A549 (cell line): ENCODE results near the gene PLIN5. TPM values are rescaled to one million over a fixed set of nuclear protein-coding genes. Genes with fewer than 3 reads are reported as not detected.

Experiments used
- ATAC-seq, 2 experiments: fragments of 200-7000 bp in 1 of 2; fragments of >200 bp in 1 of 2; cut with Nextera tagmentation in 1 of 2; cut with Tn5 transposase in 1 of 2; 3 replicates each; pipeline versions ENCODE4 v1.8.0 to v1.9.1; 2018 to 2020; ENCODE audit warnings: mild to moderate bottlenecking in 1 of 2, moderate library complexity in 1 of 2
- CTCF ChIA-PET: fragments of 300-600 bp; sonication (Branson Sonifier 250); formaldehyde crosslinking; extraction: SDS; loops from one replicate; lab custom pipeline; 2021; ENCODE audit warnings: antibody characterized with exemption, inconsistent platforms; lab: Yijun Ruan, JAX
- POLR2A ChIA-PET: fragments of 350-600 bp; formaldehyde crosslinking; extraction: SDS; loops from one replicate; lab custom pipeline; 2021; ENCODE audit warnings: antibody characterized with exemption, inconsistent platforms; lab: Yijun Ruan, JAX
- DNase-seq, 2 experiments: peaks; one replicate each; pipeline versions ENCODE4 v3.0.0 to v3.0.0-alpha.2; 2011 to 2016; ENCODE audit warnings: low read depth in 1 of 2, low spot score in 1 of 2
- FAIRE-seq: peaks from 2 replicates; lab custom pipeline; 2011; peaks lifted over from hg19 to GRCh38; lab: Jason Lieb, UNC
- H3K27ac ChIP-seq, 2 experiments: fragments of >200 bp; sonication (Bioruptor Twin); formaldehyde crosslinking; 3 replicates each; pipeline ENCODE4 v1.5.1; 2016 to 2017
- H3K4me1 ChIP-seq: fragments of >200 bp; sonication (Bioruptor Twin); formaldehyde crosslinking; 3 replicates; pipeline ENCODE4 v1.6.1; 2016
- H3K4me2 ChIP-seq: fragments of >200 bp; sonication (Bioruptor Twin); formaldehyde crosslinking; 3 replicates; pipeline ENCODE4 v1.6.1; 2016
- H3K4me3 ChIP-seq: fragments of >200 bp; sonication (Bioruptor Twin); formaldehyde crosslinking; 3 replicates; pipeline ENCODE4 v1.5.1; 2016
- H3K9me3 ChIP-seq: fragments of >200 bp; sonication (Bioruptor Twin); formaldehyde crosslinking; 3 replicates; pipeline ENCODE4 v1.6.1; 2016
- BHLHE40 ChIP-seq: IDR thresholded peaks from 2 replicates; pipeline ENCODE4 v1.6.1; 2012; ENCODE audit warnings: low read depth, low read length, inconsistent platforms
- CBX8 ChIP-seq: fragments of 200-600 bp; sonication (generic); IDR thresholded peaks from 2 replicates; pipeline ENCODE4 v1.6.1; 2016
- CHD4 ChIP-seq: fragments of 200-600 bp; sonication (generic); IDR thresholded peaks from 2 replicates; pipeline ENCODE4 v1.6.1; 2016; ENCODE audit warnings: antibody characterized with exemption, mild to moderate bottlenecking, borderline replicate concordance
- EP300 ChIP-seq, 2 experiments: fragments of >200 bp; sonication (Bioruptor Twin); formaldehyde crosslinking; IDR thresholded peaks; 2 replicates in 1 of 2; 3 replicates in 1 of 2; pipeline ENCODE4 v1.6.1; 2016 to 2017
- ESRRA ChIP-seq: fragments of 150-350 bp; IDR thresholded peaks from 2 replicates; pipeline ENCODE4 v1.6.1; 2014; ENCODE audit warnings: mild to moderate bottlenecking, low read length, borderline replicate concordance
- FOSL2 ChIP-seq, 2 experiments: fragments of 450-650 bp in 1 of 2; fragments of >200 bp in 1 of 2; sonication (Bioruptor Twin) in 1 of 2; formaldehyde crosslinking; IDR thresholded peaks; 2 replicates each; pipeline versions ENCODE4 v1.5.0 to v1.6.1; 2016 to 2020; ENCODE audit warnings: mild to moderate bottlenecking in 1 of 2, moderate library complexity in 1 of 2
- FOXS1 ChIP-seq: fragments of 250-450 bp; sonication (Bioruptor Pico); IDR thresholded peaks from 2 replicates; pipeline ENCODE4 v1.5.0; 2020; ENCODE audit warnings: mild to moderate bottlenecking, moderate library complexity
- GATA3 ChIP-seq: IDR thresholded peaks from 2 replicates; pipeline ENCODE4 v1.6.1; 2012; ENCODE audit warnings: borderline replicate concordance
- HEYL ChIP-seq: fragments of 250-450 bp; sonication (Bioruptor Pico); IDR thresholded peaks from 2 replicates; pipeline ENCODE4 v1.8.0; 2021; ENCODE audit warnings: mild to moderate bottlenecking, moderate library complexity
- HOXA7 ChIP-seq: fragments of 250-450 bp; sonication (Bioruptor Pico); IDR thresholded peaks from 2 replicates; pipeline ENCODE4 v1.5.0; 2020; ENCODE audit warnings: mild to moderate bottlenecking, moderate library complexity
- HOXB5 ChIP-seq: fragments of 250-450 bp; sonication (Bioruptor Pico); IDR thresholded peaks from 2 replicates; pipeline ENCODE4 v1.5.0; 2020; ENCODE audit warnings: mild to moderate bottlenecking, moderate library complexity
- KDM1A ChIP-seq: fragments of 200-600 bp; sonication (generic); IDR thresholded peaks from 2 replicates; pipeline ENCODE4 v1.6.1; 2016; ENCODE audit warnings: low read depth, mild to moderate bottlenecking
- KDM5A ChIP-seq: fragments of 200-600 bp; sonication (generic); IDR thresholded peaks from 2 replicates; pipeline ENCODE4 v1.6.1; 2016; ENCODE audit warnings: antibody characterized with exemption, mild to moderate bottlenecking
- MAFK ChIP-seq: fragments of 450-650 bp; IDR thresholded peaks from 2 replicates; pipeline ENCODE4 v1.6.1; 2014; ENCODE audit not compliant: partially characterized antibody
- MYC ChIP-seq: IDR thresholded peaks from 2 replicates; pipeline ENCODE4 v1.6.1; 2012; ENCODE audit warnings: mild to moderate bottlenecking, inconsistent platforms, low read length, improper control_type of control experiment, borderline replicate concordance
- NFE2L2 ChIP-seq: fragments of 150-350 bp; conservative IDR thresholded peaks from 2 replicates; pipeline ENCODE4 v1.6.1; 2014; ENCODE audit warnings: low read length
- NPAS2 ChIP-seq: fragments of 250-450 bp; sonication (Bioruptor Pico); IDR thresholded peaks from 2 replicates; pipeline ENCODE4 v1.8.0; 2022; ENCODE audit warnings: mild to moderate bottlenecking, moderate library complexity, borderline replicate concordance
- NR3C1 ChIP-seq: fragments of >200 bp; sonication (Bioruptor Twin); formaldehyde crosslinking; IDR thresholded peaks from 3 replicates; pipeline ENCODE4 v1.6.1; 2017
- PHF8 ChIP-seq: fragments of 200-600 bp; sonication (generic); IDR thresholded peaks from 2 replicates; pipeline ENCODE4 v1.6.1; 2016; ENCODE audit warnings: low read depth, mild to moderate bottlenecking, antibody characterized with exemption, moderate library complexity, borderline replicate concordance
- POLR2AphosphoS2 ChIP-seq: conservative IDR thresholded peaks from 2 replicates; pipeline ENCODE4 v1.6.1; 2012; ENCODE audit warnings: low read length, improper control_type of control experiment, inconsistent platforms
- RARB ChIP-seq: fragments of 250-450 bp; sonication (Bioruptor Pico); IDR thresholded peaks from 2 replicates; pipeline ENCODE4 v1.8.0; 2021; ENCODE audit warnings: mild to moderate bottlenecking, moderate library complexity
- RFX5 ChIP-seq: fragments of 450-650 bp; IDR thresholded peaks from 2 replicates; pipeline ENCODE4 v1.7.1; 2014; ENCODE audit warnings: antibody characterized with exemption, mild to moderate bottlenecking, moderate library complexity
- ZNF302 ChIP-seq: fragments of 250-450 bp; sonication (Bioruptor Pico); IDR thresholded peaks from 2 replicates; pipeline ENCODE4 v1.9.0; 2021; ENCODE audit warnings: inconsistent platforms, mild to moderate bottlenecking, moderate library complexity
- WGBS: methylation state at CpG from one replicate; pipeline ENCODE4 v1.1.6; 2017; ENCODE audit errors: missing lambda C conversion rate; 5-methylcytosine and 5-hydroxymethylcytosine counted together
- polyA plus RNA-seq, 4 experiments: library from polyadenylated mRNA; depleted of rRNA in 3 of 4; stranded (reverse); fragments of >200 nt; fragmentation: RNase III in 1 of 4; extraction: RNeasy Plus Mini Kit Qiagen cat#74134 plus additional on column Dnase treatment in 1 of 4; gene quantifications; 2 replicates in 3 of 4; 3 replicates in 1 of 4; pipeline ENCODE4 v1.2.3, GENCODE V29; 2011 to 2017
- TF ChIP-seq, protein P1 (sequence below): fragments of 250-450 bp; sonication (Bioruptor Pico); IDR thresholded peaks from 2 replicates; pipeline ENCODE4 v1.5.0; 2020; ENCODE audit warnings: low read depth, mild to moderate bottlenecking, moderate library complexity
- TF ChIP-seq, protein P2 (sequence below): IDR thresholded peaks from 2 replicates; pipeline ENCODE4 v1.6.1; 2012
- TF ChIP-seq, protein P3 (sequence below): fragments of >200 bp; sonication (Bioruptor Twin); formaldehyde crosslinking; IDR thresholded peaks from 2 replicates; pipeline ENCODE4 v1.6.1; 2016
- TF ChIP-seq, protein P4 (sequence below): fragments of 250-450 bp; sonication (Bioruptor Pico); IDR thresholded peaks from 2 replicates; pipeline ENCODE4 v1.5.0; 2021; ENCODE audit warnings: mild to moderate bottlenecking, moderate library complexity, borderline replicate concordance
- TF ChIP-seq, protein P5 (sequence below): IDR thresholded peaks from 2 replicates; pipeline ENCODE4 v1.6.1; 2012; ENCODE audit warnings: low read depth, borderline replicate concordance
- TF ChIP-seq, protein P6 (sequence below): fragments of 450-650 bp; IDR thresholded peaks from 2 replicates; pipeline ENCODE4 v1.6.1; 2014; ENCODE audit warnings: antibody characterized with exemption

The PLIN5 gene
- polyA plus RNA-seq, 2 of the 4 experiments (the other 2 are of a cell fraction): 0.08 to 0.25 TPM

DNA sequence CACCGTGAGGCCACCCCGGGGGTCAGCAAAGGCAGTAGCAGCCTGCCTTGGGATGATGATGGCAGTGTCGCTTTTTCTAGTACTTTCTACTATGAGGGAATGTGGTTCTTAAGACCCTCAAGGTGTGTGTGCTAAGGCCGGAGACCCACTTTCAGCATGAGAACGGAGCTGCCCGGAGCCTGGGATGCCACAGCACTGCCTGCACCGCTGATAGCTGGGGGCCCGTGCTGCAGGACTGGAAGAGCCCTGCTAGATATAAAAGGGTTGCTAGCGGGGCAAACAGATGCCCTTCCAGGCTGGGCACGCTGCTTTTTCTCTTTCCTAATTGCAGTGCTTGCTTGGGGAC, 31.2 kb downstream of the PLIN5 start (continued):
- TF ChIP-seq, protein P1, sequence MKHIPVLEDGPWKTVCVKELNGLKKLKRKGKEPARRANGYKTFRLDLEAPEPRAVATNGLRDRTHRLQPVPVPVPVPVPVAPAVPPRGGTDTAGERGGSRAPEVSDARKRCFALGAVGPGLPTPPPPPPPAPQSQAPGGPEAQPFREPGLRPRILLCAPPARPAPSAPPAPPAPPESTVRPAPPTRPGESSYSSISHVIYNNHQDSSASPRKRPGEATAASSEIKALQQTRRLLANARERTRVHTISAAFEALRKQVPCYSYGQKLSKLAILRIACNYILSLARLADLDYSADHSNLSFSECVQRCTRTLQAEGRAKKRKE (CRISPR knock-in tag): no peak
- TF ChIP-seq HOXA7: no peak
- TF ChIP-seq, protein P2, sequence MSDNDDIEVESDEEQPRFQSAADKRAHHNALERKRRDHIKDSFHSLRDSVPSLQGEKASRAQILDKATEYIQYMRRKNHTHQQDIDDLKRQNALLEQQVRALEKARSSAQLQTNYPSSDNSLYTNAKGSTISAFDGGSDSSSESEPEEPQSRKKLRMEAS: no peak

DNA sequence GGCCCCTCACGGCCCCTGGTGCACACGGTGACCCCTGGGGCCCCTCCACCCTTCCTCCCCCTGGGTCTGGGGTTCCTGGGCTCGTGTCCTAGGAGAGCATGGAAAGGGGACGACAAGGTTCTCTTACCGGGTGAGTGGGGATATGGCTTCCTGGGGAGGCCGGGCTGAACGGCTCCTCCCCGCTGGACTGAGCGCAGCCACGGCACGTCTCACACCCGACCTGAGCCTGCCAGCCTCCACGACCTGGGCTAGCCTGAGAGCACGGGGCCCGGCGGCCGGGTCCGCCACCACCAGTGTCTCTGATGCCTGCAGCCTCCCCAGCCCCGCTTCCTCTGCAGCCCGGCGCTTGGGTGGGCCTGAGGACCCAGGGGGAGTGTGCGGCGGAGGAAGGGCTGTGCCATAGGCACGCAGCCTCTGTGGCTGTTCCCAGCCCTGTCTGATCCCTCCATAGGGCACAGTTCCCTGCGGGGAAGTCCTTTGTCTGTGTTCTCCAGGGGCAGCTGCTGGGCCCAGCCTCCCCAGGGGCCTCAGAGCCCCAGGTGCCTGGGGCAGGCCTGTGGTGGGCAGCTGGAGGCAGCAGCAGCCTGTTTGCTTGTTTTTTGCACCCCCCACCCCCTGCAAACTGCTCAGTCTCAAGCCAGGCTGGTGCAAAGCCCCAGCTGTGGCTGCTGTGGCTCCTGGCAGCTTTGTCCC, 31.7 kb downstream of the PLIN5 start:
- Histone ChIP-seq H3K9me3 (no peaks in the 10 kb centered on the region), H3K27ac (no peak overlapping the region), H3K4me2 (no peak overlapping the region), H3K4me3 (no peak overlapping the region), H3K4me1 (no peaks in the 10 kb centered on the region)
- no peak for ATAC-seq
- TF ChIP-seq BHLHE40 (no peak), KDM1A (no peak), FOSL2 (IDR thresholded peaks at IDR 0.05) (no peak), FOSL2 (CRISPR knock-in tag; IDR thresholded peaks at IDR 0.05) (no peak), NPAS2 (CRISPR knock-in tag) (no peak), HEYL (no peak), RFX5 (no peak), EP300 (IDR thresholded peaks at IDR 0.05) (no peak), POLR2AphosphoS2 (no peak), CBX8 (no peak)
- TF ChIP-seq, protein P3, sequence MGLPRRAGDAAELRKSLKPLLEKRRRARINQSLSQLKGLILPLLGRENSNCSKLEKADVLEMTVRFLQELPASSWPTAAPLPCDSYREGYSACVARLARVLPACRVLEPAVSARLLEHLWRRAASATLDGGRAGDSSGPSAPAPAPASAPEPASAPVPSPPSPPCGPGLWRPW: no peak
- no peak for FAIRE-seq
- WGBS: 100% methylated on average over 1 of the region's 25 CpGs
- CTCF ChIA-PET: interaction anchor here (3.1 kb wide), 1 partner anchor 22 kb away, joined by 14 read pairs; no protein-coding TSS in a partner anchor
- POLR2A ChIA-PET: no interaction called here
- DNase-seq: no peak

DNA sequence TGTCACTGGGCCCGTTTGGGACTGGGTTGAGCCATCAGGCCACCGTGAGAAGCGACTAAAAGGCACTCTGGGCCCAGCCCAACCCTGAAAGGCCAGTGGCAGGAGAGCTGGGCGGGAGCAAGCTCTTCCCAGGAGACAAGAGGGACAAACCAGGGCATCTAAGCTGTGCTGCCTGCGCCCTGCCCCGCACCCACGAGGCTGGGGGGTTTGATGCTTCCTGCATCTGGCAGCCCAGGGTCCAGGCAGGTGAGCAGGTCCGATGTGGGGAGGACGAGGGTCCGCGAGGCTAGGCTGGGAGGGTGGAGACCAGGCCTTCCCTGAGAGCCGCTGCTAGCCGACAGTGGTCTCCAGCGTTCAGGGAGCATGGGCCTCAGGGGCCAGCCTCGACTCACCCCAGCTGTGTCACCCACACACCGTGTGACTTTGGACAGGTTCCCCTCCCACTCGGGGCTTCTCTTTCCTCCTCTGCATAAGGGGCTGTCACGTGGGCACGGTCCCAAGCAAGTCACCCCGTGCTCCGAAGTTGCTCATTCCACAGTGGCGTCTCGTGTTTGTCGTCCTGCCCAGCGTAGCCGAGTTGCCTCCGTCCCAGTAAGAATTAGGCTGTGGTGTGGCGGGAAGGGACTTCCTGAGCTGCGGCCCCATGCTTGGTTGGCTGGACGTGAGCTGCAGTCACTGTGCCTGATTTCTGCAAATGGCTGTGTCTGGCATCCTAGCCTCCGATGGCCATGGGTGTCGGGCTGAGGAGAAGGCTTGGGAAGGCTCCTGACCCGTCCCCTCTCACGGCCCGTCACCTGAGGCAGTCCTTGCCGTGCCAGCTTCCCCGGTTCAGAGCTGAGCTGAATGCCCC, 32.5 kb downstream of the PLIN5 start:
- DNase-seq (no peak), ATAC-seq (no peak), FAIRE-seq (no peak)
- no peak overlapping the region for H3K4me2 ChIP-seq
- CTCF ChIA-PET: no interaction called here
- no peaks in the 10 kb centered on the region for H3K4me1 ChIP-seq
- no peak for TF ChIP-seq BHLHE40
- TF ChIP-seq CHD4: no peak
- no peak for TF ChIP-seq GATA3
- TF ChIP-seq ESRRA: no peak
- no peak for TF ChIP-seq RARB (CRISPR knock-in tag)
- no peak for TF ChIP-seq MYC
- no peak for TF ChIP-seq PHF8
- no peak for TF ChIP-seq NFE2L2
- TF ChIP-seq, protein P1 (CRISPR knock-in tag): no peak
- TF ChIP-seq KDM1A: no peak
- TF ChIP-seq KDM5A: no peak
- no peak for TF ChIP-seq HOXB5
- TF ChIP-seq MAFK: no peak
- no peak for TF ChIP-seq ZNF302 (CRISPR knock-in tag)
- TF ChIP-seq, protein P4, sequence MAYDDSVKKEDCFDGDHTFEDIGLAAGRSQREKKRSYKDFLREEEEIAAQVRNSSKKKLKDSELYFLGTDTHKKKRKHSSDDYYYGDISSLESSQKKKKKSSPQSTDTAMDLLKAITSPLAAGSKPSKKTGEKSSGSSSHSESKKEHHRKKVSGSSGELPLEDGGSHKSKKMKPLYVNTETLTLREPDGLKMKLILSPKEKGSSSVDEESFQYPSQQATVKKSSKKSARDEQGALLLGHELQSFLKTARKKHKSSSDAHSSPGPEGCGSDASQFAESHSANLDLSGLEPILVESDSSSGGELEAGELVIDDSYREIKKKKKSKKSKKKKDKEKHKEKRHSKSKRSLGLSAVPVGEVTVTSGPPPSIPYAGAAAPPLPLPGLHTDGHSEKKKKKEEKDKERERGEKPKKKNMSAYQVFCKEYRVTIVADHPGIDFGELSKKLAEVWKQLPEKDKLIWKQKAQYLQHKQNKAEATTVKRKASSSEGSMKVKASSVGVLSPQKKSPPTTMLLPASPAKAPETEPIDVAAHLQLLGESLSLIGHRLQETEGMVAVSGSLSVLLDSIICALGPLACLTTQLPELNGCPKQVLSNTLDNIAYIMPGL (CRISPR knock-in tag): no peak
- TF ChIP-seq, protein P5, sequence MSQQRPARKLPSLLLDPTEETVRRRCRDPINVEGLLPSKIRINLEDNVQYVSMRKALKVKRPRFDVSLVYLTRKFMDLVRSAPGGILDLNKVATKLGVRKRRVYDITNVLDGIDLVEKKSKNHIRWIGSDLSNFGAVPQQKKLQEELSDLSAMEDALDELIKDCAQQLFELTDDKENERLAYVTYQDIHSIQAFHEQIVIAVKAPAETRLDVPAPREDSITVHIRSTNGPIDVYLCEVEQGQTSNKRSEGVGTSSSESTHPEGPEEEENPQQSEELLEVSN: no peak
- TF ChIP-seq, protein P6, sequence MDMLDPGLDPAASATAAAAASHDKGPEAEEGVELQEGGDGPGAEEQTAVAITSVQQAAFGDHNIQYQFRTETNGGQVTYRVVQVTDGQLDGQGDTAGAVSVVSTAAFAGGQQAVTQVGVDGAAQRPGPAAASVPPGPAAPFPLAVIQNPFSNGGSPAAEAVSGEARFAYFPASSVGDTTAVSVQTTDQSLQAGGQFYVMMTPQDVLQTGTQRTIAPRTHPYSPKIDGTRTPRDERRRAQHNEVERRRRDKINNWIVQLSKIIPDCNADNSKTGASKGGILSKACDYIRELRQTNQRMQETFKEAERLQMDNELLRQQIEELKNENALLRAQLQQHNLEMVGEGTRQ: no peak
- no peak for TF ChIP-seq FOXS1 (CRISPR knock-in tag)
- TF ChIP-seq NR3C1: no peak
- TF ChIP-seq, all 56 proteins: peak for 0
- H3K4me3 ChIP-seq: no peak overlapping the region
- WGBS: 92% methylated on average over 20 of the region's 37 CpGs
- no peak overlapping the region for H3K27ac ChIP-seq
- H3K9me3 ChIP-seq: no peaks in the 10 kb centered on the region
- POLR2A ChIA-PET: no interaction called here
